Neural cell (in vitro differentiated cells): Measurements from ENCODE around the gene FAXC. TPM values are rescaled to one million over a fixed set of nuclear protein-coding genes. Genes with fewer than 3 reads are reported as not detected.

ENCODE experiments used
- polyA plus RNA-seq: library from polyadenylated mRNA; depleted of rRNA; stranded (reverse); fragments of >200 nt; gene quantifications from 2 replicates; pipeline ENCODE4 v1.2.3, GENCODE V29; 2014

FAXC gene
- polyA plus RNA-seq, 1 donor from 2014 or later = 106 TPM

Other genes starting within 250 kb of the FAXC start
- 23.0 and 23.5 TPM in 2 replicates for gene COQ3, start 44.5 kb upstream of the FAXC start, polyA plus RNA-seq
- gene PNISR, start 75.6 kb upstream of the FAXC start, polyA plus RNA-seq = 350 and 391 TPM in 2 replicates
- 5.7 and 6.2 TPM in 2 replicates for gene USP45, start 165.7 kb upstream of the FAXC start, polyA plus RNA-seq
- gene CCNC, start 219.0 kb upstream of the FAXC start, polyA plus RNA-seq = 111 and 117 TPM in 2 replicates